Measurements from ENCODE around the gene ENPP7.

The ENPP7 gene

DNA sequence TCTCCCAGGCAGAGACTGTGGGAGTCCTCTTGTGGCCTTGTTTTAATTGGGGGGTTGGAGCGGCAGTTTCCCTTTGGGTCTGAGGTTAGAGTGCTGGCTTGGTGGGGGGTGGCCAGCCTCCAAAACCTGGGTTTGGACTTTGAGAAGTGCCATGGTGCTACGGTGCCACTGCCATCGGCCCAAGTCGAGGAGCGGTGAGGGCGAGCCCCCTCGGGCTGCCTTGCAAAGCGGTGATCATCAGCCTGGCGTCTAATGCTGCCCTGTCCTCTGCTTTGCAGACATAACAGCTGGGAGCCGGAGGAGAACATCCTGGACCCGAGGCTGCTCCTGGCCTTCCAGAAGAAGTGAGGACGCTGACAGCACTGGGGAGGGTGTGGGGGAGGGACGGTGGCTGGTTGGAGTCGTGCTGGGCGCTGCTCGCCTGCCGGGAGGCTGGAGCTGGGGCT, 48.4 kb downstream of the ENPP7 start:
- DNase-seq: no peak

- DNase-seq: no peak
Measured at GRCh38 chr17:79779661-79780365, 49.1 kb downstream of the ENPP7 start.

- DNase-seq: no peak
Measured at GRCh38 chr17:79781012-79781650, 50.4 kb downstream of the ENPP7 start.

- no peak for DNase-seq
Measured at GRCh38 chr17:79781736-79782575, 51.2 kb downstream of the ENPP7 start.

DNA sequence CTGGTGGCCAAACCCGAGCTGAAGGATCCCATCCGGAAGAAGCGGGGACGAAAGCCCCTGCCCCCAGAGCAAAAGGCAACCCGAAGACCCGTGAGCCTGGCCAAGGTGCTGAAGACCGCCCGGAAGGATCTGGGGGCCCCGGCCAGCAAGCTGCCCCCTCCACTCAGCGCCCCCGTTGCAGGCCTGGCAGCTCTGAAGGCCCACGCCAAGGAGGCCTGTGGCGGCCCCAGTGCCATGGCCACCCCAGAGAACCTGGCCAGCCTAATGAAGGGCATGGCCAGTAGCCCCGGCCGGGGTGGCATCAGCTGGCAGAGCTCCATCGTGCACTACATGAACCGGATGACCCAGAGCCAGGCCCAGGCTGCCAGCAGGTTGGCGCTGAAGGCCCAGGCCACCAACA, 53.1 kb downstream of the ENPP7 start:
- DNase-seq: no peak

DNA sequence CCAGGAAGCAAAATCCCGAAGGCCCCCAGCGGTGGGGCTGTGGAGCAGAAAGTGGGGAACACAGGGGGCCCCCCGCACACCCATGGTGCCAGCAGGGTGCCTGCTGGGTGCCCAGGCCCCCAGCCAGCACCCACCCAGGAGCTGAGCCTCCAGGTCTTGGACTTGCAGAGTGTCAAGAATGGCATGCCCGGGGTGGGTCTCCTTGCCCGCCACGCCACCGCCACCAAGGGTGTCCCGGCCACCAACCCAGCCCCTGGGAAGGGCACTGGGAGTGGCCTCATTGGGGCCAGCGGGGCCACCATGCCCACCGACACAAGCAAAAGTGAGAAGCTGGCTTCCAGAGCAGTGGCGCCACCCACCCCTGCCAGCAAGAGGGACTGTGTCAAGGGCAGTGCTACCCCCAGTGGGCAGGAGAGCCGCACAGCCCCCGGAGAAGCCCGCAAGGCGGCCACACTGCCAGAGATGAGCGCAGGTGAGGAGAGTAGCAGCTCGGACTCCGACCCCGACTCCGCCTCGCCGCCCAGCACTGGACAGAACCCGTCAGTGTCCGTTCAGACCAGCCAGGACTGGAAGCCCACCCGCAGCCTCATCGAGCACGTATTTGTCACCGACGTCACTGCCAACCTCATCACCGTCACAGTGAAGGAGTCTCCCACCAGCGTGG, 53.7 kb downstream of the ENPP7 start:
- no peak for DNase-seq

GRCh38 chr17:79785017-79785899, 54.5 kb downstream of the ENPP7 start:
- no peak for DNase-seq

- DNase-seq: no peak
Measured at GRCh38 chr17:79785900-79786810, 55.4 kb downstream of the ENPP7 start.

- DNase-seq: no peak
Measured at GRCh38 chr17:79786930-79787643, 56.3 kb downstream of the ENPP7 start.

DNA sequence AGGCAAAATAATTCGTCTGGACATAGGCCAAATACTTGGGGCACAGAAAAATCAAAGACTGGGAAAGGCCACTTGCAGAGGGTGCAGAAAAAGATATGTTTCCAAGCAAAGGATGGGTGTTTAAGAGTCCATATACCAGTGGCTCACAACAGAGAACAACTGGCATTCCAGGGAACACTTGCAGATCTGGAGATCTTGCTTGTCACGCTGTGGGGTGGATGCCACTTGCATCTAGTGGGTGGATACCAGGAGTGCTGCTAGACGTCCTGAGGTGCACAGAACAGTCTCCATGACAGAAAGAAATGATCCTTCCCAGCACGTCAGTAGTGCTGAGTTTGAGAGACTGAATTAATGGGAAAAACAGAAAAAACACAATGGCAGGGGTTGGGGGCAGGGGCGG, 57.7 kb downstream of the ENPP7 start:
- no peak for DNase-seq

DNA sequence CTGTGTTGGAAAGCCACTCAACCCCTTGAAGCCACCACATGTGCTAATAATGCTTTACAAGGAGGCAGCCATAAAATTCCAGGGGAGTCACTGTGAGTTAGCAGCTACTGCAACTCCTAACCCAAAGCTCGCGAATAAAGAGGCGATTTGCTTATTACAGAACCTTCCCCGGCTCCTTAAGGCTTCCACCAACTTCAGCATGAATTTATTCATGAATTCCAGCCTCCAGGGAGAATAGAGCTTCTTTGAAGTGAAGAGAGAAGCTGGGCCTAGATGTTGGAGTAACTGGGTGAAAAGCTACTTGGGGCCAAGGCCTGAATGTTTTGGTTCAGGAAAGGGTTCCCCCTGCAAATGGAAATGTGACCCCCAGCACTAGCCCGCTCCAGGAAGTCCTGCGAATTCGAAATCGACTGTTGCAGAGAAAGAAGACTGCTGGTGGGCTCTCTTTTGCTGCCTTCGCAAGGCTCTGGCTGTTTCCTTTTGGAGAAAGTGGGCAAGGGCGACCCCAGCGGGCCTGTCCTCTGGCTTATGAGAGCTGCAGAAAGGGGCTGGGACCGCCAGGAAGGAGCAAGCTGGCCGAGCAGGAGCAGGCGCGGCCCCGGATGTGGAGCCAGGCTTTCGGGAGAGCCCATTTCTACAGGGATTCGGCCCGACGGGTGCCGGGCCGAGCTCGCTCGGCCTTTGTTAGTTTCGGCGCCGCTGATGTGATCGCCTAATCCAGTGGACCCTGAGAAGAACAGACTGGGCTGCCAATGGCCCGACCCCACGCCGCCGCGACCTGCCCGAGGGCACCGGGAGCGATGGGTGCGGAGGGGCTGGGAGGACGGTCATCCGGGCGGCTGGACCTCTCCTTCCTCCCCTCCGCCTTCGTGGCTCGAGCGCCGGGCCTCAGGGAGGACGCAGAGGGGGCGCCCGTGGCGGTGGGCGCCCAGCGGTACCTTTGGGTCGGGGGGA, 58.5 kb downstream of the ENPP7 start:
- DNase-seq: no peak

DNA sequence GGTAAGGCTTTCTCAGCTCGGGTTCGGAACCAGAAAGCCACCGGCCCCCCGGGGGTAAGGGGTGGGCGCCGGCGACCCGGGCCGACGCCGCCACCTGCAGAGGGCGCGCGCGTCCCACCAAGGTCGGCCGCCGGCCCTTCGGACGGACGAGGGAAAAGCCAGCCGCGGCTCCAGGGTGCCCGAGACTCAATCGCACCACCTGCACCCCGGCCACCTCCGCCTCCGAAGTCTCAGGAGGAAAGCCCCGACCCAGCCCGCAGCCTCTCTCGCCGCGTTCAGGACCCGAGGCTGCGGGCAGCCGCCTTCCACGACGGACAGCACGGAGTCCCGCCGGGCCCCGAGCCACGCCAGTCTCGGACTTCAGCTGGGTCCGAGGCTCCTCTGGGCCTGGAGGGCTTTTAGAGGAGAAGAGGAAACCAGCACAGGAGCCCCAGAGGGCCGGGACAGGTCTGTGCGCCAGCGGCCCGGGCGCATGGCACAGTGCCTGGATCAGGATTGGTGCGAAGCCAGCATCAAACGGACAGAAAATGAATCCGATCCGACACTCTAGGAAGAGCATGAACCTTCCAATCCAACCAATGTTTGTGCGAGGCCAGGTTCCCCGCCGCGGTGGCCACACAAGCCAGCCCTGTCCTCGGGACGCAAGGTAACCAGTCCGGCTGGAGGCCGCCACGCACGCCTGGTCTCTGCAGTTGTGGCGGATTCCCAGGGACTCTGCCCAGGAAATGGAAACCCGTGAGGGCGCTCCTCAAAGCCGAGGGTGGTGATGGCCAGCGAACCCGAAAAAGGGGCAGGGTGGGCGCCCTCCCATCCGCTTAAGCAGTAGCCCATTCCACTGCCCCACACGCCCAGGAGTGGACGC, 59.4 kb downstream of the ENPP7 start:
- DNase-seq: no peak

DNA sequence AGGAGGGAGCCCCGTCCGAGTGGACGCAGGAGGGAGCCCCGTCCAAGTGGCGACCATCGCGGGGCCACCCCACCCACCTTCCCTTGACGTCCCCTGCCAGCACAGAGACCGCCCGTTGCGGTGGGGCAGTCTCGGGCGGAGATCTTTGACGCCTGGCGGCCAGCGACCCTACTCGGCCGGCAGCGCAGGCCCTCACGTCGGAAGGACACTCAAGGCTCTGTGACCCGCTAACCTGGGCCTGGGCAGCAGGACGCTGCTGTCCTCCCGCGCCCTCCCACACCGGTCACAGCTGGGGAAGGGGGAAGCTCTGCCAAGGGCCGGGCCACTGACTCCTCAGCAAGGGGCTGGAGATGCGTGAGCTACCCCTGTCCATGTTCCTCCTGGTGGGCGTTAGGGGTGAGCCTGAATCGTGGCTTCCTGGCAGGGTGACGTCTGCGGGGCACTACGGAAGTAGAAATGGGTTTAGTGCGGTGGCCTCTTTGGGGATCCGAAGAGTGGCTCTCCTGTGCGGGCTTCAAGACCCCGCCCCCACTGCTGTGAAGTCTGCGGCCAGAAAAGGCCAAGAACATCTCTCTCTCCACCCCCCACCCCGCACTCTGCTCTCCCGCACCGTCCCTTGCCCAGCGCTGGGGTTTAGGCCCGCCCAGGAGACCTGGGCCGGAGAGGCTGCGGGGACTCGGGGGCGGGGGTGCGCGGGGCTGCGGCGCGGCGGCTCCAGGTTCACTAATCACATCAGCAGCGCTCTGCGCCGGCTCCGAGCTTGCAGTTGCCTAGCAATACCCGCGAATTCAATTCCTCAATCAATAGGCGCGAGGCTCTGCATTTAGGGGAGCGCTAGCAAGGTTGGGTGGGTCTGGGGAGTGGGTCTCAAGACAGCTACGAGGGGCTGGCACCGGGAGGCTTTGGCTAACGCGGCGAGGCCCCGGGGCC, 60.3 kb downstream of the ENPP7 start:
- DNase-seq: no peak

DNA sequence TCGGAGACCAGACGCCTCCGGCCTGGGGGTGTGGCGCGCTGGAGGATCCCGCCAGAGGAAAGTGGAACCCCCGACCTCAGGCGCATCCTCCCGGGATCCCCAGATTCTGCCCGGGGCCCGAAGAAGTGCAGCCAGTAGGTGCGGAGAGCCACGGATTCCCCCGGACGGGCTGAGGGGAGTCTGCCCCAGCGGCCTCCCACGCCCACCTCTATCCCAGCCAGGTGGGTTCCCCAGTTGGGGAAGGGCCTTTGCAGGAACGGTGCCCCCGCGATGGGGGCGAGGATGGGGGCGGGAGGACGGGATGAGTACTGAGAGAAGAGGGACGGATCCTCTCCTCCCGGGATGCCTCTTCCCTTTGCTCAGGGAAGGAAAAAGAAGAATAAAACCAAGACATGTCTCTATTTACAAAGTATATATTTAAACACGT, 61.0 kb downstream of the ENPP7 start:
- DNase-seq: no peak
